COLO668 (cell line): ENCODE measurements around the gene ZHX3.

ENCODE experiments used
- DNase-seq: peaks from one replicate; lab custom pipeline; 2025; ENCODE audit not compliant: unreplicated experiment; lab: John Stamatoyannopoulos, UW

The ZHX3 gene

DNA sequence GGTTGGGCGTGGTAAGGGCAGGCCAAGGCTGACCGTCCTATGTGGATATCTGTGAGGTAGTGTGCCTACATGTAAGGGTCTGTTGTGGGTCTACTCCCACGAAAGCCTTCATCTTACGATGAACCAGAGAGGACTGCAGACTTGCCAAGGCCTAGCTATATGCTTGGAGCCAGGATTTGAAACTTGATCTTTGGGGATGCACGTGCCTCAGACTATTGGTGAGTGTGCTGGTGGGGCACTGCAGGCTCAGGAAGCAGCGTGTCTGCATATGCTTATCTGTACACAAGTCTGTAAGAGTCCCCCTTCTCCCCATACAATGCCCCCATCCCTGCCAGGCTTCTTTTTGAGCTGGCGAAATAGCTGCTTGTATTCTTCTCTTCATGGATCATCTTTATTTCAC, 162.3 kb downstream of the ZHX3 start:
- no peak for DNase-seq

GRCh38 chr20:41154436-41155176, 162.9 kb downstream of the ZHX3 start:
- DNase-seq, result no peak

DNA sequence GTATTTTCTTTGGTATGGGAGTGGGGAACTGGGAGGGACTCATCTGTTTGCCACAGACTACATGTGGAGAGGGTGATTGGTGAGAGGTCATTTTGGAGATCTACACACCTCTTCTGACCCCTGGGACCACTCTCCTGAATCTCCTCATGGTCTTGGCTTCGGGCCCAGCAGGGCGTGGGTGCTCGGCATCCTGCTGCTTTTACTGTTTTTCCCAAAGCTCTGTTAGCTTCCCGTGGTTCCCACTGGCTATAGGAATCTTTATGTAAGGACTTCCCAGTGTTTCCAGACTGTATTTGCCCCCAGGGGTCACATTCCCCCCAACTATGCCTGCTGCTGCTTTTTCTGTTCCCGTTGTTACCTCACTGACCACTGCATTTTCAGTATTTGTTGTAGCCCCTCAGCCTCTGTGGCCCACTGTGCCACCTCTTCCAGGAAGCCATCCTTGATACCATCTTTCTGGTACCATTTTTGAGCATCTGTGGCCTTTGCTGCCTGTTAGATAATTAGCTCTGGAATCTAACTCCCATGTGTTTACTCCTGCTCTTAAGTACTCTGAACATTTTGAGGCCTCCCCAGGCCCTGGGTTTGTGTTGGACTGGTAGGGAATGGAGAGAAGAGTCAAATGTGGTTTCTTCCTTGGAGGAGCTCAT, 165.3 kb downstream of the ZHX3 start:
- DNase-seq, result no peak

GRCh38 chr20:41151134-41151869, 166.2 kb downstream of the ZHX3 start:
- DNase-seq, result no peak

GRCh38 chr20:41150664-41151063, 166.9 kb downstream of the ZHX3 start:
- DNase-seq, result no peak

- DNase-seq, result no peak
These were observed 168.6 kb downstream of the ZHX3 start for GRCh38 chr20:41148942-41149341.

DNA sequence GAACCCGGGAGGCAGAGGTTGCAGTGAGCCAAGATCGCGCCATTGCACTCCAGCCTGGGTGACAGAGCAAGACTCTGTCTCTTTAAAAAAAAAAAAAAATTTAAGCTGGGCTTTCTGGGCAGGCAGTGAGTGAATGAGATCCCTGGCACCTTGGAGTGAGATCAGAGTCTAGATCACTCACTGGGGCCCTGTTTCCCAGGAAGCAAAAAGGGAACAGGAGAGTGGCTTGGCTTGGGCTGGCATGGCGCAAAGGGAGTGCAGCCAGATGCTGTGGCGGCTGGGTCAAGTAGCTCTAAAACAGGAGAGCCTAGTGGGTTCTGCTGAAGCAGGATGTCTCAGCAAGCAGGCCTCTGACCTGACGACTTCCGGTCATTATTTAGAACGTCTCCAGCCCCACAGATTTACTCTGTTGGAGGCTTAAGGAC, 169.8 kb downstream of the ZHX3 start:
- no peak for DNase-seq

DNA sequence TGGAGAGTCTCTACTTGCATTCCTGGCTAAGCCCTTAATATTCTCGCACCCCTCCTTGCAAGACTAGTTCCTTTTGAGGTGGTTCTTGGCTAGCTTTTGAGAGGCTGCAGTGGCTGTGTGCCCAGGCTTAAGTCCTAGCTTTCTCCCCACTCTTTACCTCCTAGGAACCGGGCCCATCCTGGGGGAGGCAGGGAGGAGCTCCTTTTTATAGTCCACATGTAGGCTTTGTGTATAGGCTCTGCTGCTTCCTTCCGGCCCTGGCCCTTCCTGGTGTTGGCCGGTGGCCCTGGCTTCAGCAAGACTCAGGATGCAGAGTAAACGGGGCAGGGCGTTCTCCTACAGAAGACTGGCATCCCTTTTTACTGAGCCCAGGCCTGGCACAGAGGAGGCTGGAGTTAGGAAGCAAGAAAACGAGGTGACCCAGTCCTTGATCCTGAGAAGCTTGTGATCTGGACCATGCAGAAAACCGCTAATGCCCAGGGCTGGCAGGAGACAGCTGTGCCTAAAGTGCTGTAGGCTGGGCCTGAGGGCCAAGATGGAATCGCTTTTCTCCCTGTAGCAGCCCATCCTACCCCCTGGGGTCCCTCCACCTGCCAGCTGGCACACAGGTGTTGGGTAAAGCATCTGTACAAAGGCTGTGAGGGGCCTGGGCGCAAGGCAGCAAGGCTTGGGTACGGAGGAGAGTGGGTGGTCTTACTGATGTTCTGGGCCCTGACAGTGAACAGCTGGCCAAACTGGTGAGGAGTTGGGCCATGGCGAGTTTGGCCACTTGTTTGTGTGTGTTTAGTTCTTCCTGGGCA, 171.5 kb downstream of the ZHX3 start:
- no peak for DNase-seq

DNA sequence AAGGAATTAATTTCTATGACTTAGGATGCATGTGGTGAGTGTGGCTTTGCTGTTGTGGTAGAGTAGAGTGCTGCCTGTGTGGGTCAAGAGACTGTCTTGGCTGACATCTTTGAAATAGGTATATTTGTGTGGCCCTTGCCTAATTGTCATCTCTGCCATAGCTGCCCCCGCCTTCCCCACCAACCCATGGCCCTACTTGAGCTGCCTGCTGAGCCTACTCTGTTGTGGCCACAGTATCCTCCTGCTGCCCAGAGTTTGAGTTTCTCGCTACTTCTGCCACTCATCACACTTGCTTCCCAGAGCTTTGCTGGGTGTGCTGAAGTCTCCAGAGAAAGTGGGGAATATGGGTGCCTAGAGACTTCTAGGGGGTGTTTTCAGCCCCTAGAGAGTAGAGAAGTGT, 172.2 kb downstream of the ZHX3 start:
- DNase-seq, result no peak

DNA sequence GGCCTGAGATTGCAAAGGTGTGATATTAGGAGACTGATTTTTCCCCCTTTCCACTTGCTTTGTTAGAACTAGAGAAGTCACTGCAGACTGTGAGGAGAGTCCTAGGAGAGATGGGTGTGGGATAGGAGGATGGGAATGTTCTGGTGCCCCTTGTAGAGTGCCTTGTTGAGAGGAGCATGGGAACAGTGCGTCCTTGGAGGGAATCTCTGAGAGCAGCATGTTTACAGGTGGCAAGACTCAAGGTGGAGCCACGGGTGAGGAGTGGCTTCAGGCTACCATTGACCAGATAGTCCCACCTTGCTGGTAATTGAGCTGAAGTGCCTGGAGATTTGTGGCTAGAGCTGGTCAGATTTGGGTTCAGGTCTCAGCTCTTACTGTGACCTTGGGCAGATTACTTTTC, 174.2 kb downstream of the ZHX3 start:
- DNase-seq, result no peak

DNA sequence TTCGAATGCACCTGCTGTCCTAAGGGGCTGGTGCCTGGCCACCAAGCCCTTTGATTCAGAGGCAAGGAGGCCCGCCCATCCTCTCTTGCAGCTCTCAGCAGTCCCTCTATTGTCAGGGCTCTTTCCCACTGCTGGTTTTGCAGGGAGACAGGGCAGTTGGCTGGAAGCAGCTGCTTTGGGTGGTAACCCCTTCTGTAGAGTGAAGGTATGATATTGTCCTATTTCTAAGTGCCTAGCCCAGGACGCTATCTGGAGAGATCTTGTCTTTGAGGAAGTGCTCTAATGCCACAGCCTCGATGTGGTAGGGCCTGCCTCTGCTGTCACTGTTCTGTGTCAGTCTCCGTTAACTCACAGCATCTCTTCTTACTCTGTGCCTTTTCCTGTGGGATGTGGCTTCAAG, 174.6 kb downstream of the ZHX3 start:
- no peak for DNase-seq

DNA sequence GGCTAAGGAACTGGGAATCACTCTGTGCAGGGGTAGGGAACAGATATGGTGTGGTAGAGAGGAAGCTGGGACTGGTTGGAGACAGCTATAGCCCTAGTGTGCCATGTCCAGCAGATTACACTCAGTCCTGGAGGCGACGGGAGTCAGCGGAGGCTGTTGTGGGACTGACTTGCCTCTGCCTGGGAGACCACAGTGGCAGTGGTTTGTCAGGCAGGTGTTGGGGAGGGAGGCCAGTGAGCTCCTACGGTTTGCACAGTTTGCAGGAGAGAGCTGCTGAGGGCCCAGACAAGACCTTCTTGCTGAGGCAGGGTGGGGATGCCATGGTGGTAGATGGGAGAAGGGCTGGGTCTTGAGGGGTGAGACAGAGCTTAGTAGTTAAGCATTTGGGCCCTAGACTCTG, 175.3 kb downstream of the ZHX3 start:
- no peak for DNase-seq

GRCh38 chr20:41141153-41141815, 176.2 kb downstream of the ZHX3 start:
- DNase-seq, result no peak

GRCh38 chr20:41140226-41141133, 177.1 kb downstream of the ZHX3 start:
- DNase-seq, result no peak

- DNase-seq, result no peak
These were observed 178.1 kb downstream of the ZHX3 start for GRCh38 chr20:41139227-41140093.

DNA sequence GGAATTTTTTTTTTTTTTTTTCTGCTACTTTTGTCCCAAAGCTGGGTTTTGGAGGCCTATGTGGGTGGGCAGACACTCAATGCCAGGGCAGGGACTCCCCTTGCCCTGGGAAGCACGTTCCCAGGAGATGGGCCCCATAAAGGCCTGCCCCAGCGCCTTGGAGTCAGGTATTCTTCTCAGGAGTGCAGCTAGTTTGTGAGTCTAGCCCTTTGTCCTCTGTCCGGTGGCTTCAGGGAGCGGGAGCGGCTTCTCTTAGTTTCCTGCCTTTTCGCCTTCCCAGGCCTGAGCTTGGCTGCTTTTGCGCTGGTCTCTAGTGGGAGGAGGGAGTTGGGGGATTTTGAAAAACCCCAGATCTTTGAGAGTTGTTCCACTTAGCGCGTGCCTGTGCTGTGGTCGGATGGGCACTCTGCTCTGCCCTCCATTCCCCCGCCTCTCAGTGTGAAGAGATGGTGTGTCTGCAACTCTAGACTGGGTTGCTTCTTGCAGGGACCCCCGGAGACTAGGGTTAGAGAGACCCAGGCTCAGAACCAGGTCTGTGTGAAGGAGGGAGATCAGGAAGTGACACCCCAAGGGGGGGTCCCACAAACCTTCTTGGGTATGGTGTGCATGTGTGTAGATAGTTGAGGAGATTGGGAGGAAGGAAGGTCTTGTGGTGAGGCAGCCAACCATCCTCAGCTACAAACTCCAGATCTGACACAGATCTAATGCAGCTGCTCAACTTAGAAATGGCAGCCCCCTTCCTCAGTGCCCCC, 178.9 kb downstream of the ZHX3 start:
- no peak for DNase-seq

GRCh38 chr20:41137614-41138474, 179.7 kb downstream of the ZHX3 start:
- DNase-seq, result peak; percentile 69
